H54 (cell line): ENCODE results near the gene REXO5.

Source experiments
- DNase-seq: peaks from one replicate; pipeline ENCODE4 v3.0.0; 2011; ENCODE audit warnings: low spot score, mixed read lengths; ENCODE audit not compliant: insufficient read length
- FAIRE-seq: peaks from 3 replicates; lab custom pipeline; 2011; peaks lifted over from hg19 to GRCh38; lab: Jason Lieb, UNC
- POLR2A ChIP-seq: IDR thresholded peaks from 2 replicates; pipeline ENCODE4 v1.6.1; 2011; ENCODE audit warnings: low read depth, mild to moderate bottlenecking, low read length

The REXO5 gene

GRCh38 chr16:20865420-20866131, 59.2 kb downstream of the REXO5 start:
- FAIRE-seq, result no peak
- no peak for DNase-seq
- no peak for TF ChIP-seq POLR2A

GRCh38 chr16:20866145-20866772, 59.9 kb downstream of the REXO5 start:
- FAIRE-seq, result peak; percentile 91
- TF ChIP-seq POLR2A, result no peak
- peak; percentile 75 for DNase-seq

GRCh38 chr16:20866801-20867200, 60.5 kb downstream of the REXO5 start:
- no peak for TF ChIP-seq POLR2A
- no peak for DNase-seq
- FAIRE-seq, result no peak

GRCh38 chr16:20867585-20867984, 61.3 kb downstream of the REXO5 start:
- FAIRE-seq, result no peak
- no peak for DNase-seq
- TF ChIP-seq POLR2A, result no peak

- TF ChIP-seq POLR2A, result no peak
- peak; percentile 54 for DNase-seq
- peak; percentile 86 for FAIRE-seq
Observed at GRCh38 chr16:20868890-20869289, 62.6 kb downstream of the REXO5 start.

GRCh38 chr16:20870122-20870820, 63.9 kb downstream of the REXO5 start:
- no peak for TF ChIP-seq POLR2A
- DNase-seq (no peak), FAIRE-seq (no peak)

- FAIRE-seq (no peak), DNase-seq (no peak)
- no peak for TF ChIP-seq POLR2A
Observed at GRCh38 chr16:20871258-20871657, 64.9 kb downstream of the REXO5 start.

GRCh38 chr16:20871941-20872815, 65.9 kb downstream of the REXO5 start:
- no peak for FAIRE-seq

GRCh38 chr16:20873331-20873730, 67.0 kb downstream of the REXO5 start:
- DNase-seq (no peak), FAIRE-seq (no peak)
- no peak for TF ChIP-seq POLR2A

More at GRCh38 chr16:20871941-20872815, 65.9 kb downstream of the REXO5 start:
- DNase-seq, result no peak
- TF ChIP-seq POLR2A, result no peak

- FAIRE-seq (no peak), DNase-seq (no peak)
- no peak for TF ChIP-seq POLR2A
Observed at GRCh38 chr16:20874088-20874581, 67.8 kb downstream of the REXO5 start.

GRCh38 chr16:20875355-20875650, 69.0 kb downstream of the REXO5 start:
- FAIRE-seq (no peak), DNase-seq (no peak)
- TF ChIP-seq POLR2A, result no peak

GRCh38 chr16:20878682-20879147, 72.4 kb downstream of the REXO5 start:
- DNase-seq (no peak), FAIRE-seq (no peak)
- no peak for TF ChIP-seq POLR2A

GRCh38 chr16:20879175-20880040, 73.1 kb downstream of the REXO5 start:
- no peak for TF ChIP-seq POLR2A
- FAIRE-seq (peak; percentile 43), DNase-seq (no peak)
